Loucy (cell line): ENCODE measurements around the gene MEIS1.

ENCODE experiments used
- H2AFZ ChIP-seq: fragments of 200-600 bp; sonication (generic); 2 replicates; pipeline ENCODE4 v1.6.0; 2016; ENCODE audit warnings: antibody characterized with exemption, mild to moderate bottlenecking, low read length, moderate library complexity
- H3F3A ChIP-seq: fragments of 200-600 bp; 2 replicates; pipeline ENCODE4 v1.6.0; 2016; ENCODE audit warnings: antibody characterized with exemption, low read depth, mild to moderate bottlenecking
- H3K27me3 ChIP-seq: fragments of 200-600 bp; sonication (generic); 2 replicates; pipeline ENCODE4 v1.6.1; 2014; ENCODE audit warnings: low read length, mild to moderate bottlenecking; ENCODE audit not compliant: insufficient read depth, poor library complexity, severe bottlenecking
- H3K36me3 ChIP-seq: fragments of 200-600 bp; sonication (generic); 2 replicates; pipeline ENCODE4 v1.6.1; 2016; ENCODE audit warnings: low read length; ENCODE audit not compliant: insufficient read depth
- H3K4me1 ChIP-seq: fragments of 200-600 bp; sonication (generic); 2 replicates; pipeline ENCODE4 v1.5.1; 2014; ENCODE audit warnings: low read length, mild to moderate bottlenecking; ENCODE audit not compliant: insufficient read depth, poor library complexity, severe bottlenecking
- H3K4me2 ChIP-seq: fragments of 200-600 bp; sonication (generic); 2 replicates; pipeline ENCODE4 v1.6.0; 2014; ENCODE audit warnings: antibody characterized with exemption, low read length, low read depth, mild to moderate bottlenecking; ENCODE audit not compliant: poor library complexity, severe bottlenecking
- H3K4me3 ChIP-seq: fragments of 200-600 bp; sonication (generic); 2 replicates; pipeline ENCODE4 v1.5.1; 2014; ENCODE audit warnings: low read length, mild to moderate bottlenecking, mixed read lengths; ENCODE audit not compliant: poor library complexity, severe bottlenecking
- H3K79me2 ChIP-seq: fragments of 200-600 bp; sonication (generic); 2 replicates; pipeline ENCODE4 v1.6.1; 2014; ENCODE audit warnings: low read length; ENCODE audit not compliant: insufficient read depth
- H3K9ac ChIP-seq: fragments of 200-600 bp; sonication (generic); 2 replicates; pipeline ENCODE4 v1.6.0; 2014; ENCODE audit warnings: mild to moderate bottlenecking, low read depth, low read length, moderate library complexity; ENCODE audit not compliant: poor library complexity, severe bottlenecking
- H3K9me2 ChIP-seq: fragments of 200-600 bp; sonication (generic); replicated peaks from 2 replicates; pipeline ENCODE4 v1.6.1; 2016; ENCODE audit warnings: low read depth, low read length, mixed read lengths
- H3K9me3 ChIP-seq: fragments of 200-600 bp; sonication (generic); 2 replicates; pipeline ENCODE4 v1.6.1; 2014; ENCODE audit warnings: mild to moderate bottlenecking, antibody characterized with exemption, low read length, low read depth; ENCODE audit not compliant: insufficient read depth
- H4K20me1 ChIP-seq: fragments of 200-600 bp; sonication (generic); 2 replicates; pipeline ENCODE4 v1.6.0; 2014; ENCODE audit warnings: antibody characterized with exemption, low read length, mild to moderate bottlenecking; ENCODE audit not compliant: insufficient read depth, poor library complexity, severe bottlenecking
- EZH2phosphoT487 ChIP-seq: fragments of 200-600 bp; IDR thresholded peaks from 2 replicates; pipeline ENCODE4 v1.6.1; 2018; ENCODE audit warnings: antibody characterized with exemption, mild to moderate bottlenecking, moderate library complexity, borderline replicate concordance
- TF ChIP-seq, protein P1 (sequence below): fragments of 200-600 bp; sonication (generic); conservative IDR thresholded peaks from 2 replicates; pipeline ENCODE4 v1.5.1; 2014; ENCODE audit warnings: mild to moderate bottlenecking, antibody characterized with exemption, low read length

The MEIS1 gene

DNA sequence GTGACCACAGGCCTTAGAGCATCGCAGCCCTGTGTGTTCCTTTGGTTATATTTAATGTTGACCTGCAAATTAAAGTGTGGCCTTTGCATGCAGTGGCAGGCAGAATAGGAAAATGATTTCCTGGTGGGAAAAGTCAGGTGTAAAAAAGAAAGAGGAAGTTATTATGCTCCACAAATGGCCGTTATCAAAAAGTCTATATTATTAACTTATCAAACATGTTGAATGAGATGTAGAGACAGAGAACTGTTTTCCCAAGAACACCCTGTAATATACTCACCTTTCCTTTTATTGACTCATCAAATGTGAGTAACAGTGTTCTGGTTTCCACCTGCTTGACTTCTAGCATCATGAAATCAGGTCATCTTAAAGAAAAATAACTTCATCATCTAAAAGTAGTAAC lies 35.3 kb downstream of the MEIS1 start:
- Histone ChIP-seq H4K20me1 (no peaks in the 10 kb centered on the region), H2AFZ (no peak overlapping the region), H3F3A (no peaks in the 10 kb centered on the region), H3K9me3 (no peaks in the 10 kb centered on the region), H3K27me3 (no peaks in the 10 kb centered on the region), H3K4me1 (no peaks in the 10 kb centered on the region), H3K4me2 (no peak overlapping the region), H3K9ac (no peak overlapping the region), H3K9me2 (no peaks in the 10 kb centered on the region), H3K36me3 (no peaks in the 10 kb centered on the region), H3K79me2 (no peaks in the 10 kb centered on the region), H3K4me3 (no peak overlapping the region)
- TF ChIP-seq, protein P1, sequence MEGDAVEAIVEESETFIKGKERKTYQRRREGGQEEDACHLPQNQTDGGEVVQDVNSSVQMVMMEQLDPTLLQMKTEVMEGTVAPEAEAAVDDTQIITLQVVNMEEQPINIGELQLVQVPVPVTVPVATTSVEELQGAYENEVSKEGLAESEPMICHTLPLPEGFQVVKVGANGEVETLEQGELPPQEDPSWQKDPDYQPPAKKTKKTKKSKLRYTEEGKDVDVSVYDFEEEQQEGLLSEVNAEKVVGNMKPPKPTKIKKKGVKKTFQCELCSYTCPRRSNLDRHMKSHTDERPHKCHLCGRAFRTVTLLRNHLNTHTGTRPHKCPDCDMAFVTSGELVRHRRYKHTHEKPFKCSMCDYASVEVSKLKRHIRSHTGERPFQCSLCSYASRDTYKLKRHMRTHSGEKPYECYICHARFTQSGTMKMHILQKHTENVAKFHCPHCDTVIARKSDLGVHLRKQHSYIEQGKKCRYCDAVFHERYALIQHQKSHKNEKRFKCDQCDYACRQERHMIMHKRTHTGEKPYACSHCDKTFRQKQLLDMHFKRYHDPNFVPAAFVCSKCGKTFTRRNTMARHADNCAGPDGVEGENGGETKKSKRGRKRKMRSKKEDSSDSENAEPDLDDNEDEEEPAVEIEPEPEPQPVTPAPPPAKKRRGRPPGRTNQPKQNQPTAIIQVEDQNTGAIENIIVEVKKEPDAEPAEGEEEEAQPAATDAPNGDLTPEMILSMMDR: no peak
- TF ChIP-seq EZH2phosphoT487: no peak

DNA sequence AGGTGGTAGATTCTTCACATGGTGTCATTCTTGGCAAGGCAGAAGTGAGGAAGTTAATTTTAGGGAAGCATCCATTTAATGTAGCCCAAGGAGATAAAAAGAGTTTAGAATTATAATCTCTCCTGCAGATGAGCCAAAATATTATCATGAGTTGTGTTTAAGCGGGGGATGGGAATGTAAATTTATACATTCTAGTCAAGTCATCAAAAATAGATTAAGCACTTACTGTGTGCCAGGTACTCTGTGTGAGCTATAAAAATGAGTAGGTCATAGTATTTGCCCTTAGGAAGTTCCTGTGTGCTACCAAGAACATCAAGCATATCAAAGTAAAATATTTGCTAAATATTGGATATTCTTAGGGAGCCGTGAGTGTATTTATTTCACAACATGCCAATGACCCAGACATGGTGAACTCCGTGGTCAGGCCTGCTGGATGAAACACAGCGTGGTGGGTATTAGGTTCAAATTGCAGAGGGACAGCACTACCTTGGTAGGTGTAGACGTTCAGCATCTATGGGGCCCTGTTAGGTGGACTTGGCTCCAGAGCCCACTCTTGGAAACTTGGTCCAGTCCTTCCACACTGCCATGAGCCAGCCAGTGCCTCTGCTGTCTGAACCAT lies 37.4 kb downstream of the MEIS1 start:
- no peaks in the 10 kb centered on the region for H3K79me2 ChIP-seq
- H3K9me2 ChIP-seq: no peaks in the 10 kb centered on the region
- H4K20me1 ChIP-seq: no peaks in the 10 kb centered on the region
- no peak overlapping the region for H3K4me2 ChIP-seq
- H3F3A ChIP-seq: no peaks in the 10 kb centered on the region
- no peak overlapping the region for H2AFZ ChIP-seq
- no peaks in the 10 kb centered on the region for H3K4me1 ChIP-seq
- H3K36me3 ChIP-seq: no peaks in the 10 kb centered on the region
- H3K4me3 ChIP-seq: no peak overlapping the region
- no peaks in the 10 kb centered on the region for H3K9me3 ChIP-seq
- H3K27me3 ChIP-seq: no peaks in the 10 kb centered on the region
- H3K9ac ChIP-seq: no peak overlapping the region
- TF ChIP-seq, protein P1: no peak
- no peak for TF ChIP-seq EZH2phosphoT487

DNA sequence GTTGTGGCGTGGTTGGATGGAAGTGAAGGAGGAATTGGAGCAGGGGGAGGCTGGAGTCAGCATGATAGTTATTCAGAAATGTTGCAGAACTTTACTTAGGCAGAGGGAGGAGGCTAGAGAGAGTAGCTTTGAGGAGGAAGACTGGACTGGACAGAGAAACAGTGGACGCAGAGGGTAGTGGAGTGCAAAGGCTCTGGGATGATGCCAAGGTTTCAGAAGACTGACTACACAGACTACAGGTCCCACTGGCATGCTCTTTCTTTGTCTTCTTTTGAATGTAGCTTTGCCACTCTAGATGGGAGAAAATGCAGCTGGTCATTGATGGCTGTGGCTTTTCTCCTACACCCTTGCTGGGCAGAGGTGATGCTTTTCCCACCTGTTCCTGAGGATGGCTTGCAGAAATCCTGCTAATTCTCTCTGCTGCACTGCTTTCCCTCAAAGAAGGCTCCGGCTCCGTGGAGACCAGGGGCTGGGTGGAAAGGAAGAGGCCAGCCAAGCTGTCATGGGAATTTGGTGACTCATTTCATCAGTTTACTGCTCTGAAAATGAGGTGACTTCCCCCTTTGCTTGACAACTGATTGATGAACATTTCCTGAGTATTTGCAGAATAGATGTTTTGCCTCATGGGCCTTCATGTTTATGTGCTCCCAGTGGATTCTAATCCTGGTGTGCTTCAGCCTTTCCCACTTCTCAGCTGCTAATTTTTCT lies 42.4 kb downstream of the MEIS1 start:
- no peaks in the 10 kb centered on the region for H4K20me1 ChIP-seq
- H2AFZ ChIP-seq: no peak overlapping the region
- H3K4me2 ChIP-seq: no peak overlapping the region
- H3K27me3 ChIP-seq: no peaks in the 10 kb centered on the region
- TF ChIP-seq, protein P1: no peak
- TF ChIP-seq EZH2phosphoT487: no peak
- no peaks in the 10 kb centered on the region for H3K79me2 ChIP-seq
- no peaks in the 10 kb centered on the region for H3K4me1 ChIP-seq
- no peaks in the 10 kb centered on the region for H3K9me3 ChIP-seq
- no peaks in the 10 kb centered on the region for H3K36me3 ChIP-seq
- H3K4me3 ChIP-seq: no peak overlapping the region
- H3K9me2 ChIP-seq: no peaks in the 10 kb centered on the region
- H3F3A ChIP-seq: no peaks in the 10 kb centered on the region
- no peak overlapping the region for H3K9ac ChIP-seq
